Right atrium auricular region (tissue), 2 donors: Measurements from ENCODE around the gene GALR3. TPM values are rescaled to one million over a fixed set of nuclear protein-coding genes. Genes with fewer than 3 reads are reported as not detected.

Experiments
- DNase-seq: peaks from one replicate; pipeline ENCODE4 v3.0.0-alpha.2; 2019; ENCODE audit warnings: low spot score
- H3K27ac ChIP-seq, 2 donors: fragments of 200-600 bp; sonication (generic); 1 replicate in 1 of 2; 2 replicates in 1 of 2; pipeline ENCODE4 v1.5.1; 2016 to 2019
- H3K27me3 ChIP-seq, 2 donors: fragments of 200-600 bp; sonication (generic); one replicate each; pipeline versions ENCODE4 v1.5.1 to v1.6.0; 2017 to 2019
- H3K36me3 ChIP-seq: fragments of 200-600 bp; sonication (generic); one replicate; pipeline ENCODE4 v1.5.1; 2016
- H3K4me1 ChIP-seq, 2 donors: fragments of 200-600 bp; sonication (generic); one replicate each; pipeline versions ENCODE4 v1.5.1 to v1.6.0; 2017 to 2019
- H3K4me3 ChIP-seq, 2 donors: fragments of 200-600 bp; sonication (generic); 1 replicate in 1 of 2; 2 replicates in 1 of 2; pipeline ENCODE4 v1.5.1; 2017 to 2019; ENCODE audit warnings: mild to moderate bottlenecking in 1 of 2, moderate library complexity in 1 of 2
- H3K9me3 ChIP-seq, 2 donors: fragments of 200-600 bp; sonication (generic); one replicate each; pipeline ENCODE4 v1.5.1; 2019
- CTCF ChIP-seq, 2 donors: fragments of 200-600 bp; sonication (generic); IDR thresholded peaks; one replicate each; pipeline ENCODE4 v1.5.1; 2019; ENCODE audit warnings: antibody characterized with exemption in 2 of 2
- total RNA-seq, 2 donors: library from RNA; depleted of rRNA; stranded (reverse); fragments of >200 nt; gene quantifications; one replicate each; pipeline ENCODE4 v1.1.0, GENCODE V29; 2016

GALR3 gene
- total RNA-seq, 2 donors from 2014 or later, result not detected

- H3K4me1 ChIP-seq, result peaks cover 0 to 13% of the 10 kb centered on the region in 2 donors
- no peak overlapping the region for H3K4me3 ChIP-seq
- DNase-seq, result no peak
- no peak for TF ChIP-seq CTCF (IDR thresholded peaks at IDR 0.05)
- H3K9me3 ChIP-seq, result no peaks in the 10 kb centered on the region
- no peak overlapping the region for H3K27ac ChIP-seq
- H3K27me3 ChIP-seq, result no peaks in the 10 kb centered on the region
- H3K36me3 ChIP-seq, result peaks cover 10% of the 10 kb centered on the region
Observed at GRCh38 chr22:37778370-37779009, 44.7 kb upstream of the GALR3 start.

- peaks cover 0 to 23% of the 10 kb centered on the region in 2 donors for H3K4me1 ChIP-seq
- DNase-seq, result no peak
- no peaks in the 10 kb centered on the region for H3K27me3 ChIP-seq
- TF ChIP-seq CTCF (IDR thresholded peaks at IDR 0.05), result no peak
- H3K36me3 ChIP-seq, result no peaks in the 10 kb centered on the region
- no peak overlapping the region for H3K27ac ChIP-seq
- no peak overlapping the region for H3K4me3 ChIP-seq
- H3K9me3 ChIP-seq, result no peaks in the 10 kb centered on the region
Observed at GRCh38 chr22:37781434-37782059, 41.6 kb upstream of the GALR3 start.

- H3K4me1 ChIP-seq, result peaks cover 0 to 17% of the 10 kb centered on the region in 2 donors
- TF ChIP-seq CTCF (IDR thresholded peaks at IDR 0.05), result no peak
- no peaks in the 10 kb centered on the region for H3K27me3 ChIP-seq
- no peak for DNase-seq
- no peaks in the 10 kb centered on the region for H3K36me3 ChIP-seq
- H3K9me3 ChIP-seq, result no peaks in the 10 kb centered on the region
- H3K27ac ChIP-seq, result no peak overlapping the region
- H3K4me3 ChIP-seq, result no peak overlapping the region
Observed at GRCh38 chr22:37782340-37783168, 40.6 kb upstream of the GALR3 start.

- Histone ChIP-seq H3K27ac (no peak overlapping the region), H3K9me3 (no peaks in the 10 kb centered on the region), H3K27me3 (no peaks in the 10 kb centered on the region), H3K4me1 (peaks cover 0 to 17% of the 10 kb centered on the region in 2 donors), H3K36me3 (no peaks in the 10 kb centered on the region), H3K4me3 (no peak overlapping the region)
- TF ChIP-seq CTCF (IDR thresholded peaks at IDR 0.05), result no peak
- DNase-seq, result no peak
Observed at GRCh38 chr22:37784829-37785495, 38.2 kb upstream of the GALR3 start.

GRCh38 chr22:37790234-37790633 lies 32.9 kb upstream of the GALR3 start:
- Histone ChIP-seq H3K4me3 (no peak overlapping the region), H3K36me3 (no peaks in the 10 kb centered on the region), H3K27ac (no peak overlapping the region), H3K9me3 (no peaks in the 10 kb centered on the region), H3K4me1 (no peaks in the 10 kb centered on the region), H3K27me3 (no peaks in the 10 kb centered on the region)
- TF ChIP-seq CTCF (IDR thresholded peaks at IDR 0.05), result no peak
- DNase-seq, result no peak
